OCI-LY7 (cell line): ENCODE measurements around the gene HUNK. TPM values are rescaled to one million over a fixed set of nuclear protein-coding genes. Genes with fewer than 3 reads are reported as not detected.

Source experiments
- BruUV-seq: library from RNA; stranded (reverse); fragments of 400-500 nt; replicated peaks from 2 replicates; lab custom pipeline; 2021; lab: Mats Ljungman, UMichigan
- CTCF ChIA-PET: fragments of 300-600 bp; sonication (Branson Sonifier 250); formaldehyde crosslinking; loops from one replicate; lab custom pipeline; 2022; ENCODE audit warnings: antibody characterized with exemption; ENCODE audit not compliant: unreplicated experiment; lab: Charles Lee
- POLR2A ChIA-PET: fragments of 300-600 bp; sonication (Branson Sonifier 250); formaldehyde crosslinking; loops from one replicate; lab custom pipeline; 2022; ENCODE audit warnings: antibody characterized with exemption; lab: Charles Lee
- DNase-seq: peaks from one replicate; pipeline ENCODE4 v3.0.0-alpha.2; 2015; ENCODE audit warnings: low spot score
- H2AFZ ChIP-seq: fragments of 200-600 bp; sonication (generic), shearing (Covaris generic); 2 replicates; pipeline ENCODE4 v1.6.1; 2014; ENCODE audit warnings: mild to moderate bottlenecking, antibody characterized with exemption, low read length, moderate library complexity
- H3K27ac ChIP-seq: fragments of 200-600 bp; sonication (generic); 2 replicates; pipeline ENCODE4 v1.5.1; 2014; ENCODE audit warnings: mixed run types, low read depth, mild to moderate bottlenecking, moderate library complexity, low read length, inconsistent platforms; ENCODE audit not compliant: poor library complexity, severe bottlenecking
- H3K36me3 ChIP-seq: fragments of 200-600 bp; sonication (generic); 2 replicates; pipeline ENCODE4 v1.6.1; 2014; ENCODE audit warnings: mild to moderate bottlenecking, antibody characterized with exemption, low read length, moderate library complexity, mixed read lengths; ENCODE audit not compliant: insufficient read depth
- H3K4me1 ChIP-seq: fragments of 200-600 bp; sonication (generic); 2 replicates; pipeline ENCODE4 v1.5.1; 2014; ENCODE audit warnings: mild to moderate bottlenecking, low read length; ENCODE audit not compliant: insufficient read depth, poor library complexity, severe bottlenecking
- H3K4me2 ChIP-seq: fragments of 200-600 bp; sonication (generic); 2 replicates; pipeline ENCODE4 v1.6.1; 2014; ENCODE audit warnings: mild to moderate bottlenecking, low read length
- H3K4me3 ChIP-seq: fragments of 200-600 bp; sonication (generic); 2 replicates; pipeline ENCODE4 v1.5.1; 2014; ENCODE audit warnings: mild to moderate bottlenecking, low read depth, low read length; ENCODE audit not compliant: poor library complexity, severe bottlenecking
- H3K79me2 ChIP-seq: fragments of 200-600 bp; sonication (generic); 2 replicates; pipeline ENCODE4 v1.6.1; 2016; ENCODE audit warnings: low read depth, mild to moderate bottlenecking, low read length, moderate library complexity, mixed read lengths; ENCODE audit not compliant: insufficient read depth
- H3K9me2 ChIP-seq: fragments of 200-600 bp; sonication (generic); 2 replicates; pipeline ENCODE4 v1.6.1; 2016; ENCODE audit warnings: mild to moderate bottlenecking, low read length, mixed read lengths; ENCODE audit not compliant: insufficient read depth
- H3K9me3 ChIP-seq: fragments of 200-600 bp; sonication (generic); 2 replicates; pipeline ENCODE4 v1.6.1; 2014; ENCODE audit warnings: mild to moderate bottlenecking, mixed run types, low read length, mixed read lengths
- H4K20me1 ChIP-seq: fragments of 200-600 bp; sonication (generic); 2 replicates; pipeline ENCODE4 v1.6.1; 2014; ENCODE audit warnings: mild to moderate bottlenecking, antibody characterized with exemption, low read length, moderate library complexity, mixed read lengths; ENCODE audit not compliant: insufficient read depth
- EZH2phosphoT487 ChIP-seq: fragments of 200-600 bp; sonication (generic); IDR thresholded peaks from 2 replicates; pipeline ENCODE4 v1.6.1; 2018; ENCODE audit warnings: low read depth, borderline replicate concordance, mild to moderate bottlenecking, mixed run types, antibody characterized with exemption, low read length, moderate library complexity, mixed read lengths
- intact Hi-C: fragments of 100-400 bp; cut with micrococcal nuclease; formaldehyde crosslinking; loops from one replicate; pipeline ENCODE4 v1.10.0; 2022; ENCODE audit not compliant: unreplicated experiment
- total RNA-seq, 2 experiments: library from RNA; depleted of rRNA in 1 of 2; stranded (reverse); fragments of >200 nt in 1 of 2; shearing (Covaris generic) in 1 of 2; gene quantifications; 2 replicates each; pipeline ENCODE4 v1.2.3, GENCODE V29; 2014 to 2022
- TF ChIP-seq, protein P1 (sequence below): fragments of 200-600 bp; sonication (generic); conservative IDR thresholded peaks from 2 replicates; pipeline ENCODE4 v1.5.1; 2014; ENCODE audit warnings: mild to moderate bottlenecking, antibody characterized with exemption, low read length, moderate library complexity, mixed read lengths

HUNK gene
- total RNA-seq, 2 experiments from 2014 or later: 0.35 to 5.5 TPM

DNA sequence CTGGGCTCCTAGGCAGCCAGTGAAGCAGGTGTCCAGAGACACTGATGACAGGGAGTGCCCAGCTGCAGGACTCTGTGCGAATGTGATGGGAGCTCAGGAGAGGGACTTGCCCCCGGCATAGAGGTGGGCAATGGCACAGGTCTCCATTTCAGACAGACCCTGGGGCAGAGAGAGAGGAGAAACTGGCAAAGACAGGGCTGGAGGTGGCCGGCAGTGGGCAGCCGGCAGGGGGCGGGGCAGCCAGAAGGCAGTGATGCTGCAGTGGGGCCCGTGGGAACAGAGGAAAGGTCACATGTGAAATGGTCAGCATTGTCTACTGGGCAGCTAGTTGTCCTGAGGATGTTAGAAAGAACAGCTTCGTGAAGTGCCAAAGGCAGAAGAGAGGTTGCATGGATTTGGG lies 112.6 kb downstream of the HUNK start:
- CTCF ChIA-PET: no interaction called here
- POLR2A ChIA-PET: no interaction called here
- Histone ChIP-seq H3K4me2 (no peak overlapping the region), H3K9me2 (no peaks in the 10 kb centered on the region), H3K4me3 (no peak overlapping the region), H4K20me1 (no peaks in the 10 kb centered on the region), H3K27ac (no peak overlapping the region), H2AFZ (no peak overlapping the region), H3K36me3 (no peaks in the 10 kb centered on the region), H3K4me1 (no peaks in the 10 kb centered on the region), H3K79me2 (no peaks in the 10 kb centered on the region), H3K9me3 (no peaks in the 10 kb centered on the region)
- DNase-seq: no peak
- intact Hi-C loops: no loop called here
- BruUV-seq: no TSS peak
- TF ChIP-seq, protein P1, sequence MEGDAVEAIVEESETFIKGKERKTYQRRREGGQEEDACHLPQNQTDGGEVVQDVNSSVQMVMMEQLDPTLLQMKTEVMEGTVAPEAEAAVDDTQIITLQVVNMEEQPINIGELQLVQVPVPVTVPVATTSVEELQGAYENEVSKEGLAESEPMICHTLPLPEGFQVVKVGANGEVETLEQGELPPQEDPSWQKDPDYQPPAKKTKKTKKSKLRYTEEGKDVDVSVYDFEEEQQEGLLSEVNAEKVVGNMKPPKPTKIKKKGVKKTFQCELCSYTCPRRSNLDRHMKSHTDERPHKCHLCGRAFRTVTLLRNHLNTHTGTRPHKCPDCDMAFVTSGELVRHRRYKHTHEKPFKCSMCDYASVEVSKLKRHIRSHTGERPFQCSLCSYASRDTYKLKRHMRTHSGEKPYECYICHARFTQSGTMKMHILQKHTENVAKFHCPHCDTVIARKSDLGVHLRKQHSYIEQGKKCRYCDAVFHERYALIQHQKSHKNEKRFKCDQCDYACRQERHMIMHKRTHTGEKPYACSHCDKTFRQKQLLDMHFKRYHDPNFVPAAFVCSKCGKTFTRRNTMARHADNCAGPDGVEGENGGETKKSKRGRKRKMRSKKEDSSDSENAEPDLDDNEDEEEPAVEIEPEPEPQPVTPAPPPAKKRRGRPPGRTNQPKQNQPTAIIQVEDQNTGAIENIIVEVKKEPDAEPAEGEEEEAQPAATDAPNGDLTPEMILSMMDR: no peak
- no peak for TF ChIP-seq EZH2phosphoT487

GRCh38 chr21:31986035-31986856 lies 113.4 kb downstream of the HUNK start:
- no TSS peak for BruUV-seq
- no peak for DNase-seq
- Histone ChIP-seq H3K9me2 (no peaks in the 10 kb centered on the region), H3K4me2 (no peak overlapping the region), H3K9me3 (no peaks in the 10 kb centered on the region), H3K4me1 (no peaks in the 10 kb centered on the region), H3K27ac (no peak overlapping the region), H3K79me2 (no peaks in the 10 kb centered on the region), H3K4me3 (no peak overlapping the region), H2AFZ (no peak overlapping the region), H3K36me3 (no peaks in the 10 kb centered on the region), H4K20me1 (no peaks in the 10 kb centered on the region)
- TF ChIP-seq, protein P1: no peak
- no peak for TF ChIP-seq EZH2phosphoT487
- ChIA-PET CTCF (no interaction called here), POLR2A (no interaction called here)
- intact Hi-C loops: no loop called here

DNA sequence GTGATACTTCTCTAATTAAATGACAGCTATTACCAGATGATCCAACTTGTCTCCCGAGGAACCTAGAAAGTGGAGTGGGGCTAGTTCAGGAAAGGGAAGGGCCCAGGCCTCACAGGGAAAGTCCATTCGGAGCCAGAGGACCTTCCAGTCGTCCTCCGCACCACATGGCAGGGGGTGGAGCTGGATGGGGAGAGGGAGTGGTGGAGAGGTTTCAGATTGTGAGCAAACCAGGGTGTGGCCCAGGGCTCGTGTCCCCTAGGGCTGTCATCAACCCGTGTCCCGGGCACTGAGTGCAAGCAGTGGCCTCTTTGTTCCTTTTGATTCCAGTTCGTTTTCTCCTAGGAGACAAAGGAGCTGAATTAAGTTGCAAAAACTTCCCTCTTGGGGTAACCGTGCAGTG lies 114.9 kb downstream of the HUNK start:
- POLR2A ChIA-PET: interaction anchor here (0.6 kb wide), 1 partner anchor 43 kb away, joined by 3 read pairs; no protein-coding TSS in a partner anchor
- Histone ChIP-seq H4K20me1 (no peaks in the 10 kb centered on the region), H2AFZ (no peak overlapping the region), H3K4me1 (no peaks in the 10 kb centered on the region), H3K27ac (no peak overlapping the region), H3K4me3 (no peak overlapping the region), H3K4me2 (no peak overlapping the region), H3K9me2 (no peaks in the 10 kb centered on the region), H3K9me3 (no peaks in the 10 kb centered on the region), H3K36me3 (no peaks in the 10 kb centered on the region), H3K79me2 (no peaks in the 10 kb centered on the region)
- TF ChIP-seq, protein P1: no peak
- CTCF ChIA-PET: no interaction called here
- intact Hi-C loops: no loop called here
- no peak for DNase-seq
- no TSS peak for BruUV-seq
